Colonic mucosa (tissue), 4 donors: ENCODE data around the gene TMEM258. TPM values are rescaled to one million over a fixed set of nuclear protein-coding genes. Genes with fewer than 3 reads are reported as not detected.

Experiments
- DNase-seq: peaks from one replicate; pipeline ENCODE4 v3.0.0-alpha.2; 2020
- H3K27ac ChIP-seq: fragments of 200-600 bp; one replicate; pipeline ENCODE4 v1.8.0; 2021
- H3K27me3 ChIP-seq: fragments of 200-600 bp; one replicate; pipeline ENCODE4 v1.8.0; 2021
- H3K36me3 ChIP-seq: fragments of 200-600 bp; one replicate; pipeline ENCODE4 v1.8.0; 2021
- H3K4me1 ChIP-seq: fragments of 200-600 bp; one replicate; pipeline ENCODE4 v1.8.0; 2021; ENCODE audit warnings: mild to moderate bottlenecking
- H3K4me3 ChIP-seq: fragments of 200-600 bp; one replicate; pipeline ENCODE4 v1.8.0; 2021
- H3K9ac ChIP-seq, 2 donors: one replicate each; pipeline ENCODE4 v1.7.0; 2013; ENCODE audit warnings: control low read depth in 2 of 2, low read depth in 2 of 2, low read length in 2 of 2
- H3K9me3 ChIP-seq: fragments of 200-600 bp; one replicate; pipeline ENCODE4 v1.8.0; 2021
- intact Hi-C: fragments of 100-400 bp; cut with DNase I; formaldehyde crosslinking; loops from one replicate; pipeline ENCODE4 v1.14.1; 2022
- total RNA-seq, 2 donors: library from RNA; stranded (reverse); fragmentation: NEBNext Ultra II Directional in 1 of 2; extraction: Animal tissue kit (Norgen Biotek cat#: 25700) in 1 of 2; gene quantifications; one replicate each; pipeline ENCODE4 v1.2.1, GENCODE V29; 2021
- TF ChIP-seq, protein P1 (sequence below): fragments of 200-600 bp; IDR thresholded peaks from one replicate; pipeline ENCODE4 v1.8.0; 2022; ENCODE audit warnings: antibody characterized with exemption, mild to moderate bottlenecking
- donor health status: healthy.
- donor health status: DM: no; HTN: no; CAD: no.
- donor health status: DM: no; HTN: no; CAD: no.

TMEM258 gene
- total RNA-seq, 2 donors from 2014 or later: 119 to 149 TPM

GRCh38 chr11:61768376-61769076, 23.9 kb downstream of the TMEM258 start:
- H3K27ac ChIP-seq: no peak overlapping the region
- no peak for DNase-seq
- no peak overlapping the region for H3K4me3 ChIP-seq
- H3K9me3 ChIP-seq: no peaks in the 10 kb centered on the region
- H3K9ac ChIP-seq: no peak overlapping the region
- no peaks in the 10 kb centered on the region for H3K36me3 ChIP-seq
- no peaks in the 10 kb centered on the region for H3K4me1 ChIP-seq
- no peaks in the 10 kb centered on the region for H3K27me3 ChIP-seq
- TF ChIP-seq, protein P1, sequence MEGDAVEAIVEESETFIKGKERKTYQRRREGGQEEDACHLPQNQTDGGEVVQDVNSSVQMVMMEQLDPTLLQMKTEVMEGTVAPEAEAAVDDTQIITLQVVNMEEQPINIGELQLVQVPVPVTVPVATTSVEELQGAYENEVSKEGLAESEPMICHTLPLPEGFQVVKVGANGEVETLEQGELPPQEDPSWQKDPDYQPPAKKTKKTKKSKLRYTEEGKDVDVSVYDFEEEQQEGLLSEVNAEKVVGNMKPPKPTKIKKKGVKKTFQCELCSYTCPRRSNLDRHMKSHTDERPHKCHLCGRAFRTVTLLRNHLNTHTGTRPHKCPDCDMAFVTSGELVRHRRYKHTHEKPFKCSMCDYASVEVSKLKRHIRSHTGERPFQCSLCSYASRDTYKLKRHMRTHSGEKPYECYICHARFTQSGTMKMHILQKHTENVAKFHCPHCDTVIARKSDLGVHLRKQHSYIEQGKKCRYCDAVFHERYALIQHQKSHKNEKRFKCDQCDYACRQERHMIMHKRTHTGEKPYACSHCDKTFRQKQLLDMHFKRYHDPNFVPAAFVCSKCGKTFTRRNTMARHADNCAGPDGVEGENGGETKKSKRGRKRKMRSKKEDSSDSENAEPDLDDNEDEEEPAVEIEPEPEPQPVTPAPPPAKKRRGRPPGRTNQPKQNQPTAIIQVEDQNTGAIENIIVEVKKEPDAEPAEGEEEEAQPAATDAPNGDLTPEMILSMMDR: no peak
- intact Hi-C loops: no loop called here

DNA sequence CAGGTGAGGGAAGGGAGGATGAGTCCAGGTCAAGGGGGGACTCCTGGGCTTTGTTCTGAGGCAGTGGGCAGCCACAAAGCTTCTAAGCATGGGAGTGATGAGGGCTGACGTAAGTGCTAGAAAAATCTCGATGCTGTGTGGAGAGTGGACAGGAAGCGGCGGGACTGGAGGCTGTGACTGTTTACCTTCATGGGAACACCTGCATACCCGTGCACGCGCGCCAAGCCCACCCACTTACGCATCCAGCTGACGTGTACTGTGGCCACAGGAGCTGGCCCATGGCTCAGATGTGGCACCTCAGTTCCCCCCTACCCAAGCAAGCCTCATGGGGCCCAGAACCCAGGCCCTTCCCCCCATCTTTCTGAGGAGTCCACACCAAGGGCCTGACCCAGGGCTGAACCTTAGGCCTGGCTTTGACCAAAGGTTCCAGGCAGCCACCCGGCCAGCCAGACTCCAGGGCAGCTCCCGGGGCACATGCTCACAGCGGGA, 26.0 kb downstream of the TMEM258 start:
- Histone ChIP-seq H3K9ac (no peak overlapping the region), H3K9me3 (no peaks in the 10 kb centered on the region), H3K36me3 (no peaks in the 10 kb centered on the region), H3K4me3 (no peak overlapping the region), H3K27me3 (no peaks in the 10 kb centered on the region), H3K27ac (no peak overlapping the region), H3K4me1 (no peaks in the 10 kb centered on the region)
- DNase-seq: no peak
- intact Hi-C loops: no loop called here
- TF ChIP-seq, protein P1: no peak

GRCh38 chr11:61765550-61766253, 26.7 kb downstream of the TMEM258 start:
- Histone ChIP-seq H3K4me1 (no peaks in the 10 kb centered on the region), H3K9me3 (no peaks in the 10 kb centered on the region), H3K9ac (no peak overlapping the region), H3K4me3 (no peak overlapping the region), H3K27ac (no peak overlapping the region), H3K27me3 (no peaks in the 10 kb centered on the region), H3K36me3 (no peaks in the 10 kb centered on the region)
- intact Hi-C loops: no loop called here
- no peak for DNase-seq
- TF ChIP-seq, protein P1: no peak

DNA sequence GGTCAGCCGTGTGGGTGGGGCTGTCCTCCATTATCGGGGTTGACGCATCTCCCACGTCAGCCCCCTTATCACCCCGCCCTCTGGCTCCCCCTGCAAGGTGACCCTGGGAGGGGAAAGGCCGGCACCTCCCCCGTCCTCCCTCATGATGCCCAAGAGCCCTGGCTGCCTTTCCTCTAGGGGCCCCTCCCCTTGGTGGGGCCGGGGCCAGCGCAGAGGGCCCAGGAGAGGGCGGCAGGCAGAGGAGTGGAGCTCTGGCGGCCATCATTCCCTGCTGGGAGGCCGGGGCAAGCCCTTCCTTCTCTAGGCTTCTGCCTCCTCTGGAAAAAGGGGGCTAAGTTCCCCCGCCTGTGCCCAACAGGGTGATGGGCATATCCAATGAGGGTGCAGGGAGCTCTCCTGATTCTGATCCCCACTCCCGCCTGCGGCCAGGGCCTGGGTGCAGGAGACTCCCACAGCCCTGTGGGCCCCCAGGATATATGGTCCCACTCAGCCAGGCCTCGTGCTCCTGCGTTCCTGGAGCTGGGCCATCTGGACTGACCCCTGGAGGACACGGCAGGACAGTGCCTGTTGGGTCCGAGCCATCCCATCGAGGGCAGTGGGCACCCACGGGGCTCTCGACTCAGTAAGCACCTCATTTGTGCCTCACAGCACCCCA, 27.7 kb downstream of the TMEM258 start:
- DNase-seq: no peak
- TF ChIP-seq, protein P1: no peak
- intact Hi-C loops: no loop called here
- Histone ChIP-seq H3K4me3 (no peak overlapping the region), H3K27me3 (no peaks in the 10 kb centered on the region), H3K4me1 (no peaks in the 10 kb centered on the region), H3K9me3 (no peaks in the 10 kb centered on the region), H3K36me3 (no peaks in the 10 kb centered on the region), H3K27ac (no peak overlapping the region), H3K9ac (no peak overlapping the region)

DNA sequence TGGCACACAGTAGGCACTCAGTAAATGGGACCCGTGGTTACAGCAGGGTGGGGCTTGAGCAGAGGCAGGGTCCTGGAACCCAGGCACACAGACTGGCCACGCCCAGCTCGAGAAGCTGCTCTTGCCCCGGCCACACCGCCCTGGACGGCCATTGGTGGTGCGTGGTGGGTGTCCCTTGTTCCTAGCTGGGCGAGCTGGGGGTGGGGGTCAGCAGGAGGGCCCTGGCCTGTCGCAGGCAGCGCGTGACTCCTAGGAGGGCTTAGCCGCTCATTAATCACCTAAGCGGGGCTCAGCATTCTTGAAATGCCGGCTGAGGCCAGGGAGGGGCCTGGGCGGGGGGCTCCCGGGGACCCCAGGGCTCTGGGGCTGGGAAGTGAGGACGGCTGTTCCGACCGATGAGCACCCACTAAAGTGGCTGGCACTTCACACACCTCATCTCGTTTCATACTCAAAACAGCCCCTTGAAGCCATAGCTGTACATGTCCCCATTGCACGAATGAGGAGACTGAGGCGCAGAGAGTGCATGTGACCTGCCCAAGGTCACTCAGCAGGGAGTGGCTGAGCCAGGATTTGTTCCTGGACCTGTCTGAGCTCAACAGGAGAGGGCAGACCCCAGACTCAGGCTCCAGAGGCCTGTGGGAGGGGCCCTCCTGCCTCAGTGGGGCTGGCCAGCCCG, 28.3 kb downstream of the TMEM258 start:
- Histone ChIP-seq H3K4me1 (no peaks in the 10 kb centered on the region), H3K27ac (no peak overlapping the region), H3K9me3 (no peaks in the 10 kb centered on the region), H3K9ac (no peak overlapping the region), H3K4me3 (no peak overlapping the region), H3K27me3 (no peaks in the 10 kb centered on the region), H3K36me3 (no peaks in the 10 kb centered on the region)
- intact Hi-C loops: no loop called here
- TF ChIP-seq, protein P1: no peak
- no peak for DNase-seq
